ENCODE data around the gene RPN2. TPM values are rescaled to one million over a fixed set of nuclear protein-coding genes. Genes with fewer than 3 reads are reported as not detected.

Gene RPN2
- total RNA-seq, 1 experiment from 2014 or later, result 257 TPM

DNA sequence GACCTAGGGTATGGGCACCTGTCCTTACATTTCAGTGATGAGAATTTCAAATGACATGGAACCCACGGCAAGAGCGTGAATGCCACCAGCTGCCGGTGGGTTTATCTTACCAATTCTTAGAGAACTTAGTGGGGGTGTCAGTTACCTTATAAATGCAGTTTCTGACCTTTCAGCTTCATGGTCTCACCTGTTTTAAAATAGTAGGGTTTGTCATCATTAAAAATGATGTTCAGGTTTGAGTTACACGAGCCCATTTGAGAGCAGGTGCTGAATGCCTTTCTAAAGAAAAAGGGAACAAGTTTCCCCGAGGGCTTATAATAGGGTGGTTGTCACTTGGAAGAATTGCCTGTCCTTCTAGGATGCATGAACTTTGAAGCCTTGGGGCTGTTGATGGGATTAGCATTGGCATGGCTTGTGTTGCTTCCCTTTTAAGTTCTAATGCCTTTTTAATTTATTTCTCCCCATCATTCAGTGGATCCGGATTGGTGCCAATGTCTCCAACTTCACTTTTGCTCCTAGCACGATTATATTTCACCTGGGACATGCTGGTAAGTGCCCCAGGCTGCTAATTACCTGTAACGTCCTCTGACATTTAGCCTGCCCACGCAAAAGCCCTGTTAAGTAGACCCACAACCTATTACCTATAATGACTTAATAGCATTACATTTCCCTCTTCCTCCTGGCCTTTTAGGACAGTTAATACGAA, 54.6 kb downstream of the RPN2 start:
- H3K9me2 ChIP-seq (replicated peaks; ENCODE audit: low read length), result no peaks in the 10 kb centered on the region
- ATAC-seq, result no peak
- no peaks in the 10 kb centered on the region for H3F3A ChIP-seq (ENCODE audit: low read length, unreplicated experiment)
- H2AFZ ChIP-seq (ENCODE audit: low read length), result no peak overlapping the region
- H3K36me3 ChIP-seq (ENCODE audit: low read depth, low read length), result peaks cover 92% of the 10 kb centered on the region
- CTCF ChIA-PET, result no interaction called here
- no peak overlapping the region for H3K9ac ChIP-seq (ENCODE audit: low read length)
- no peaks in the 10 kb centered on the region for H3K9me3 ChIP-seq (ENCODE audit: low read length)
- no peaks in the 10 kb centered on the region for H3K79me2 ChIP-seq (ENCODE audit: low read length)
- DNase-seq, result no peak
- H3K4me1 ChIP-seq (ENCODE audit: insufficient read depth, low read length), result no peaks in the 10 kb centered on the region
- POLR2A ChIA-PET (ENCODE audit: unreplicated experiment), result no interaction called here
- no peak overlapping the region for H3K27ac ChIP-seq (ENCODE audit: low read length)
- BruUV-seq (replicated peaks), result no TSS peak
- H3K4me3 ChIP-seq (ENCODE audit: low read length), result no peak overlapping the region
- H4K20me1 ChIP-seq (ENCODE audit: low read length), result no peaks in the 10 kb centered on the region
- H3K4me2 ChIP-seq (ENCODE audit: low read length), result no peak overlapping the region
- intact Hi-C loops (cut with micrococcal nuclease), result no loop called here
- H3K27me3 ChIP-seq (ENCODE audit: low read length), result no peaks in the 10 kb centered on the region
- no peak for TF ChIP-seq EZH2 (IDR thresholded peaks at IDR 0.05; ENCODE audit: low read length, unreplicated experiment)

- H4K20me1 ChIP-seq (ENCODE audit: low read length), result no peaks in the 10 kb centered on the region
- no peaks in the 10 kb centered on the region for H3K27me3 ChIP-seq (ENCODE audit: low read length)
- no peak overlapping the region for H3K4me3 ChIP-seq (ENCODE audit: low read length)
- TF ChIP-seq EZH2phosphoT487 (IDR thresholded peaks at IDR 0.05; ENCODE audit: borderline replicate concordance, low read length), result no peak
- TF ChIP-seq CTCF (conservative IDR thresholded peaks at IDR 0.05; ENCODE audit: low read depth, low read length), result no peak
- no peak for TF ChIP-seq EZH2 (IDR thresholded peaks at IDR 0.05; ENCODE audit: low read length, unreplicated experiment)
- no TSS peak for BruUV-seq (replicated peaks)
- no peak overlapping the region for H3K9ac ChIP-seq (ENCODE audit: low read length)
- ATAC-seq (no peak), DNase-seq (no peak)
- no peak overlapping the region for H3K4me2 ChIP-seq (ENCODE audit: low read length)
- intact Hi-C loops (cut with micrococcal nuclease), result no loop called here
- ChIA-PET CTCF (no interaction called here), POLR2A (ENCODE audit: unreplicated experiment) (no interaction called here)
- H3K79me2 ChIP-seq (ENCODE audit: low read length), result no peaks in the 10 kb centered on the region
- no peak overlapping the region for H3K27ac ChIP-seq (ENCODE audit: low read length)
- H3F3A ChIP-seq (ENCODE audit: low read length, unreplicated experiment), result no peaks in the 10 kb centered on the region
- H3K9me2 ChIP-seq (replicated peaks; ENCODE audit: low read length), result no peaks in the 10 kb centered on the region
- no peaks in the 10 kb centered on the region for H3K4me1 ChIP-seq (ENCODE audit: insufficient read depth, low read length)
- peaks cover 92% of the 10 kb centered on the region for H3K36me3 ChIP-seq (ENCODE audit: low read depth, low read length)
- H3K9me3 ChIP-seq (ENCODE audit: low read length), result no peaks in the 10 kb centered on the region
- no peak overlapping the region for H2AFZ ChIP-seq (ENCODE audit: low read length)
Measured at GRCh38 chr20:37234254-37234581, 55.1 kb downstream of the RPN2 start.

DNA sequence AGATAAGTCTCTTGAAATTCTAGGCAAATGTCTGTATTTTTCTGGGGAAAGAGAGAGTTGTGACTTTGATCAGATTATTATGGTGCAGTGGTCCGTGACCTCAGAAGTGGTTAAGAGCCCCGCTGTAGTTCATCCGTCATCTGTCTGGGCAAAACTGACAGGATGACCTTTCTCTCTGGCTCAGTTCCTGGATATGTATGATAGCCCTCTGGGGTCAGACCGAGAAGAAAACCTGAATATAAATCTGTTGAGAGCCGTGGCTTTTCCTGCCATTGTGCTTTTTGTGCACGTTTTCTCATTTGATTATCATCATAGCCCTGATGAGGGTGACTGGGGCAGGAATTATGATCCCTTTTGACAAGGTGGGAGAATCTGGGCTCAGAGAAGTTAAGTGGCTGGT, 55.9 kb downstream of the RPN2 start:
- POLR2A ChIA-PET (ENCODE audit: unreplicated experiment), result no interaction called here
- Histone ChIP-seq H3K27me3 (ENCODE audit: low read length) (no peaks in the 10 kb centered on the region), H3K27ac (ENCODE audit: low read length) (no peak overlapping the region), H3K36me3 (ENCODE audit: low read depth, low read length) (peaks cover 91% of the 10 kb centered on the region), H2AFZ (ENCODE audit: low read length) (no peak overlapping the region), H3K4me2 (ENCODE audit: low read length) (no peak overlapping the region), H3K79me2 (ENCODE audit: low read length) (no peaks in the 10 kb centered on the region), H3K4me3 (ENCODE audit: low read length) (no peak overlapping the region), H3F3A (ENCODE audit: low read length, unreplicated experiment) (no peaks in the 10 kb centered on the region), H3K9me2 (replicated peaks; ENCODE audit: low read length) (no peaks in the 10 kb centered on the region), H3K9ac (ENCODE audit: low read length) (no peak overlapping the region), H3K9me3 (ENCODE audit: low read length) (no peaks in the 10 kb centered on the region), H4K20me1 (ENCODE audit: low read length) (no peaks in the 10 kb centered on the region), H3K4me1 (ENCODE audit: insufficient read depth, low read length) (no peaks in the 10 kb centered on the region)
- TF ChIP-seq EZH2 (IDR thresholded peaks at IDR 0.05; ENCODE audit: low read length, unreplicated experiment) (no peak), EZH2phosphoT487 (IDR thresholded peaks at IDR 0.05; ENCODE audit: borderline replicate concordance, low read length) (no peak), CTCF (conservative IDR thresholded peaks at IDR 0.05; ENCODE audit: low read depth, low read length) (no peak)
- DNase-seq (no peak), ATAC-seq (no peak)
- intact Hi-C loops (cut with micrococcal nuclease), result no loop called here
- BruUV-seq (replicated peaks), result no TSS peak
- CTCF ChIA-PET, result no interaction called here

Data from PC-3 (cell line).